Neural cell (in vitro differentiated cells): ENCODE data around the gene EREG. TPM values are rescaled to one million over a fixed set of nuclear protein-coding genes. Genes with fewer than 3 reads are reported as not detected.

ENCODE experiments used
- H2AFZ ChIP-seq: fragments of 200-600, 300-800 bp; sonication (generic), shearing (Covaris generic); 2 replicates; pipeline ENCODE4 v1.6.0; 2014; ENCODE audit warnings: low read depth, mild to moderate bottlenecking, antibody characterized with exemption, low read length, moderate library complexity
- H3F3A ChIP-seq: fragments of 200-600 bp; shearing (Covaris generic); 2 replicates; pipeline ENCODE4 v1.6.1; 2016; ENCODE audit warnings: mild to moderate bottlenecking, moderate library complexity, mixed read lengths, antibody characterized with exemption, low read length; ENCODE audit not compliant: insufficient read depth, poor library complexity, severe bottlenecking
- H3K27ac ChIP-seq: fragments of 200-600, 300-800 bp; sonication (generic), shearing (Covaris generic); 2 replicates; pipeline ENCODE4 v1.5.1; 2014; ENCODE audit warnings: mild to moderate bottlenecking, low read length, moderate library complexity
- H3K27me3 ChIP-seq: fragments of 300-800, 200-600 bp; sonication (generic), shearing (Covaris generic); 2 replicates; pipeline ENCODE4 v1.6.0; 2014; ENCODE audit warnings: mild to moderate bottlenecking, low read depth, low read length, moderate library complexity; ENCODE audit not compliant: insufficient read depth
- H3K36me3 ChIP-seq: fragments of 300-800, 200-600 bp; sonication (generic), shearing (Covaris generic); 2 replicates; pipeline ENCODE4 v1.5.1; 2014; ENCODE audit warnings: mild to moderate bottlenecking, antibody characterized with exemption, low read length, moderate library complexity; ENCODE audit not compliant: insufficient read depth
- H3K4me2 ChIP-seq: fragments of 300-800, 200-600 bp; sonication (generic), shearing (Covaris generic); 2 replicates; pipeline ENCODE4 v1.6.0; 2014; ENCODE audit warnings: mild to moderate bottlenecking, low read length
- H3K4me3 ChIP-seq: fragments of 300-800, 200-600 bp; sonication (generic), shearing (Covaris generic); 2 replicates; pipeline ENCODE4 v1.5.1; 2014; ENCODE audit warnings: mild to moderate bottlenecking, low read length, moderate library complexity
- H3K79me2 ChIP-seq: fragments of 200-600 bp; shearing (Covaris generic); replicated peaks from 2 replicates; pipeline ENCODE4 v1.6.0; 2014; ENCODE audit warnings: mild to moderate bottlenecking, low read length, moderate library complexity; ENCODE audit not compliant: insufficient read depth
- H3K9ac ChIP-seq: fragments of 300-800, 200-600 bp; sonication (generic), shearing (Covaris generic); 2 replicates; pipeline ENCODE4 v1.6.1; 2016; ENCODE audit warnings: mild to moderate bottlenecking, low read length, mixed read lengths
- H3K9me2 ChIP-seq: fragments of 200-600 bp; shearing (Covaris generic); 2 replicates; pipeline ENCODE4 v1.6.1; 2016; ENCODE audit warnings: mild to moderate bottlenecking, low read length, mixed read lengths; ENCODE audit not compliant: insufficient read depth
- H3K9me3 ChIP-seq: fragments of 200-600, 300-800 bp; sonication (generic), shearing (Covaris generic); 2 replicates; pipeline ENCODE4 v1.6.1; 2016; ENCODE audit warnings: mild to moderate bottlenecking, mixed run types, low read length, moderate library complexity, mixed read lengths
- H4K20me1 ChIP-seq: fragments of 200-600 bp; shearing (Covaris generic); 2 replicates; pipeline ENCODE4 v1.6.1; 2016; ENCODE audit warnings: mild to moderate bottlenecking, mixed run types; ENCODE audit not compliant: insufficient read depth
- CTCF ChIP-seq: fragments of 450-650 bp; IDR thresholded peaks from 2 replicates; pipeline ENCODE4 v1.5.1; 2014; ENCODE audit warnings: antibody characterized with exemption, mild to moderate bottlenecking, moderate library complexity; ENCODE audit not compliant: poor library complexity, severe bottlenecking
- EP300 ChIP-seq: fragments of 450-650 bp; conservative IDR thresholded peaks from 2 replicates; pipeline ENCODE4 v1.6.1; 2014; ENCODE audit warnings: antibody characterized with exemption, mild to moderate bottlenecking, moderate library complexity; ENCODE audit not compliant: poor library complexity, severe bottlenecking
- EZH2 ChIP-seq: fragments of 200-600, 300-800 bp; shearing (Covaris generic), sonication (generic); IDR thresholded peaks from 2 replicates; pipeline ENCODE4 v1.6.1; 2014; ENCODE audit warnings: antibody characterized with exemption, low read length, borderline replicate concordance, mild to moderate bottlenecking; ENCODE audit not compliant: insufficient read depth, poor library complexity, severe bottlenecking
- MXI1 ChIP-seq: fragments of 450-650 bp; conservative IDR thresholded peaks from 2 replicates; pipeline ENCODE4 v1.6.1; 2014; ENCODE audit warnings: antibody characterized with exemption, mild to moderate bottlenecking; ENCODE audit not compliant: poor library complexity, severe bottlenecking
- POLR2AphosphoS5 ChIP-seq: IDR thresholded peaks from 2 replicates; pipeline ENCODE4 v1.6.1; 2012
- RAD21 ChIP-seq: fragments of 450-650 bp; conservative IDR thresholded peaks from 2 replicates; pipeline ENCODE4 v1.6.1; 2014; ENCODE audit warnings: antibody characterized with exemption, mild to moderate bottlenecking, moderate library complexity
- REST ChIP-seq: IDR thresholded peaks from 2 replicates; pipeline ENCODE4 v1.6.1; 2012; ENCODE audit warnings: borderline replicate concordance
- SMC3 ChIP-seq: fragments of 450-650 bp; conservative IDR thresholded peaks from 2 replicates; pipeline ENCODE4 v1.6.1; 2014; ENCODE audit warnings: antibody characterized with exemption, mild to moderate bottlenecking, moderate library complexity; ENCODE audit not compliant: poor library complexity
- TAF1 ChIP-seq: IDR thresholded peaks from 2 replicates; pipeline ENCODE4 v1.6.1; 2012; ENCODE audit warnings: low read depth
- polyA plus RNA-seq: library from polyadenylated mRNA; depleted of rRNA; stranded (reverse); fragments of >200 nt; gene quantifications from 2 replicates; pipeline ENCODE4 v1.2.3, GENCODE V29; 2014

Gene EREG
- polyA plus RNA-seq, 1 donor from 2014 or later = not detected

DNA sequence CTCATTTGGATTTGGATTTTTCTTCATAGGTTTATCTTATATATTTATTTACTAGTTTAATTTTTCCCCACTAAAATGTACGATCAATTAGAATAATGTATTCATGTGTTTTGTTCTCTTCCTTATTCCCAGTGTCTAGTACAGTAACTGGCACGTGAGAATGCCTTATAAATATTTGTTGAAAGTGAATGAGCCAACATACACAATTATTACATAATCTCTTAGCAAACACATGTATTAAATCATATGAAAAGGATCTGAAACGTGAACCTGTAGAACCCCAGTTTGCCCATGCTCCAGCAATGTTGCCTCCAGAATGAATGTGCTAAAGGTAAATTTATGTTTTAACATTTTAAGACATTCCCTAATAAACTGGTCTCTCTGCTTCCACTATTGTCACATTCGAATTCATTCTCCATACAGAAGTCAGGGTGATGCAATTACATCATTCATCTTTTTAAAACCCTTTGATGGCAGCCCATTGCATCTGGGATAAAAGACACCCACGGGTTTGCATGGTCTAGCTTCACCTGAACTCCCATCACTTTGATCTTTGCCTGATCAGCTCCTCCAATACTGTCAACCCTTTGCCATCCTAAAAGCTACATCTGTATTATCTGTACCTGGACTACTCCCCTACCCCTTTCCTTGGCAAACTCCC lies 49.3 kb downstream of the EREG start:
- Histone ChIP-seq H3K79me2 (no peaks in the 10 kb centered on the region), H3K27me3 (no peaks in the 10 kb centered on the region)
- no peak for TF ChIP-seq SMC3
- no peak for TF ChIP-seq EP300
- no peak for TF ChIP-seq RAD21
- TF ChIP-seq CTCF = no peak
- no peak for TF ChIP-seq TAF1
- TF ChIP-seq MXI1 = no peak

DNA sequence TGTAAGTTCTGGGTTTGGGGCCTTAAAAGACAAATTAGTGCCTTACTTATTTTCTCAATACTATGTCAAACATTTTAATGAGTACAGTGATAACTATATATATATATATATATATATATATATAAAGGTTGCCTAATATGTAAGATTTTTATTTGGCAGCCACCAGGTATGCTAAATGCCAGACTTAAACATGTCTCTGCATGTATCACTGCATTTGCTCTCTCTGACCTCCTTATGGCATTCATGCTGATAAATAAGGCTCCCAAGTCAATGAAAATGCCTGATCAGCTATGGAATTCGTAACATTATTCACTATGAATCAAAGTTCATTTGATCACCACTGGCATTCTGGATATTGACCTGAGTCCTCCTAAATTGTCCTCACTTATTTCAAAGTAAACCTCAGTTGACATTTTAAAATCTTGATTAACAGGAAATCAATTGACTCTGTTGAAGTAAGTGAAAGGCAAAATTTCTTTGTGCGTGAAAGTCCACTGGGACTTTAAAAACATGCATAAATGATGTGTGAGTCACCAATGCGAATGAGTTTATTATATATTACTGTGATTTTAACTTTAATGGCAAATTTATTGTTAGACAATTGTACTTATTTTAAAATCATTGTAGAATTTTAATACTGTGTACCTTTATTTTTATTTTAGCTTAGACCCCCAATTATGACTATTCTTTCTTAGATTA lies 50.8 kb downstream of the EREG start:
- H3K27me3 ChIP-seq = no peaks in the 10 kb centered on the region
- H3K9me3 ChIP-seq = no peaks in the 10 kb centered on the region
- no peaks in the 10 kb centered on the region for H4K20me1 ChIP-seq
- H3K79me2 ChIP-seq = no peaks in the 10 kb centered on the region
- H3K9ac ChIP-seq = no peak overlapping the region
- no peak overlapping the region for H3K4me3 ChIP-seq
- no peak overlapping the region for H3K27ac ChIP-seq
- H3K9me2 ChIP-seq = no peaks in the 10 kb centered on the region
- H3F3A ChIP-seq = no peaks in the 10 kb centered on the region
- TF ChIP-seq REST (no peak), CTCF (no peak), RAD21 (no peak), EP300 (no peak), POLR2AphosphoS5 (no peak), MXI1 (no peak), EZH2 (no peak), SMC3 (no peak), TAF1 (no peak)
- no peak overlapping the region for H2AFZ ChIP-seq
- no peaks in the 10 kb centered on the region for H3K36me3 ChIP-seq
- no peak overlapping the region for H3K4me2 ChIP-seq

More for the DNA sequence above, 49.3 kb downstream of the EREG start:
- H3K27ac ChIP-seq = no peak overlapping the region
- H3K9me2 ChIP-seq = no peaks in the 10 kb centered on the region
- H4K20me1 ChIP-seq = no peaks in the 10 kb centered on the region
- no peak overlapping the region for H3K4me3 ChIP-seq
- no peak overlapping the region for H3K9ac ChIP-seq
- no peak overlapping the region for H3K4me2 ChIP-seq
- H2AFZ ChIP-seq = no peak overlapping the region
- no peaks in the 10 kb centered on the region for H3K9me3 ChIP-seq
- H3K36me3 ChIP-seq = no peaks in the 10 kb centered on the region
- no peaks in the 10 kb centered on the region for H3F3A ChIP-seq
